ENCODE results near the gene ATP5F1C. TPM values are rescaled to one million over a fixed set of nuclear protein-coding genes. Genes with fewer than 3 reads are reported as not detected.
"Not testable (repeated sequence)": the region's sequence is repeated elsewhere in the genome, so short reads cannot be mapped to it uniquely, and the experiment has no call there.

The ATP5F1C gene
- total and polyA plus RNA-seq, 4 donors: 133 to 262 (median 205) TPM

GRCh38 chr10:7773845-7774801 lies 13.9 kb upstream of the ATP5F1C start (continued):
- TF ChIP-seq CTCF (IDR thresholded peaks at IDR 0.05; ENCODE audit: low read depth, low read length, missing input control): no peak
- peak; percentile 41 for TF ChIP-seq SP1 (IDR thresholded peaks at IDR 0.05)
- TF ChIP-seq GABPA (IDR thresholded peaks at IDR 0.05 in 1 of 2, conservative IDR thresholded peaks at IDR 0.05 in 1 of 2): no peak
- no peak for TF ChIP-seq JUND (IDR thresholded peaks at IDR 0.05)
- TF ChIP-seq NR2F2 (IDR thresholded peaks at IDR 0.05): no peak
- peak; percentile 31 for TF ChIP-seq FOXA1 (IDR thresholded peaks at IDR 0.05)

GRCh38 chr10:7776777-7777176 lies 11.2 kb upstream of the ATP5F1C start:
- Histone ChIP-seq H3K4me1 (ENCODE audit: control insufficient read depth in 4 of 4, insufficient read depth in 4 of 4, low read length in 3 of 4) (peaks cover 0 to 12% (median 8%) of the 10 kb centered on the region in 4 donors), H3K4me3 (ENCODE audit: low read depth in 1 of 3, low read length in 3 of 3) (no peak overlapping the region), H3K27ac (ENCODE audit: low read depth in 1 of 2, low read length in 2 of 2) (no peak overlapping the region), H3K9ac (ENCODE audit: low read depth in 1 of 2, low read length in 2 of 2) (no peak overlapping the region), H3K36me3 (ENCODE audit: control insufficient read depth in 4 of 4, insufficient read depth in 3 of 4, low read depth in 1 of 4, low read length in 3 of 4) (peaks cover 6 to 32% (median 20%) of the 10 kb centered on the region in 4 donors), H3K27me3 (ENCODE audit: control insufficient read depth in 4 of 4, insufficient read depth in 4 of 4, low read length in 3 of 4) (no peaks in the 10 kb centered on the region), H3K9me3 (ENCODE audit: control insufficient read depth in 4 of 4, low read length in 3 of 4) (no peaks in the 10 kb centered on the region)
- no peak for DNase-seq (ENCODE audit: low spot score)
- TF ChIP-seq JUND (IDR thresholded peaks at IDR 0.05): no peak
- TF ChIP-seq GABPA (IDR thresholded peaks at IDR 0.05 in 1 of 2, conservative IDR thresholded peaks at IDR 0.05 in 1 of 2): no peak
- peak; percentile 29 for TF ChIP-seq HNF4A (conservative IDR thresholded peaks at IDR 0.05)
- WGBS: 95% methylated on average over 2 of the region's 2 CpGs

GRCh38 chr10:7782194-7782593 lies 5.8 kb upstream of the ATP5F1C start:
- not testable (repeated sequence) for H3K9ac ChIP-seq (ENCODE audit: low read depth in 1 of 2, low read length in 2 of 2); H3K9me3 ChIP-seq (ENCODE audit: control insufficient read depth in 4 of 4, low read length in 3 of 4); H3K27me3 ChIP-seq (ENCODE audit: control insufficient read depth in 4 of 4, insufficient read depth in 4 of 4, low read length in 3 of 4); H3K27ac ChIP-seq (ENCODE audit: low read depth in 1 of 2, low read length in 2 of 2); DNase-seq (ENCODE audit: low spot score); H3K4me3 ChIP-seq (ENCODE audit: low read depth in 1 of 3, low read length in 3 of 3)
- WGBS: 93% methylated on average over 6 of the region's 6 CpGs
- H3K36me3 ChIP-seq (ENCODE audit: control insufficient read depth in 4 of 4, insufficient read depth in 3 of 4, low read depth in 1 of 4, low read length in 3 of 4): peaks cover 4 to 32% (median 16%) of the 10 kb centered on the region in 4 donors
- peaks cover 9 to 12% (median 10%) of the 10 kb centered on the region in 4 donors for H3K4me1 ChIP-seq (ENCODE audit: control insufficient read depth in 4 of 4, insufficient read depth in 4 of 4, low read length in 3 of 4)

- WGBS: 88% methylated on average over 3 of the region's 3 CpGs
These were observed 1.5 kb upstream of the ATP5F1C start for GRCh38 chr10:7786430-7786829.

More at GRCh38 chr10:7786430-7786829, 1.5 kb upstream of the ATP5F1C start:
- Histone ChIP-seq H3K27me3 (ENCODE audit: control insufficient read depth in 4 of 4, insufficient read depth in 4 of 4, low read length in 3 of 4) (no peaks in the 10 kb centered on the region), H3K4me3 (ENCODE audit: low read depth in 1 of 3, low read length in 3 of 3) (peak overlapping the region in 2 of 3 donors; percentile 78 to 99), H3K4me1 (ENCODE audit: control insufficient read depth in 4 of 4, insufficient read depth in 4 of 4, low read length in 3 of 4) (peaks cover 14 to 32% (median 22%) of the 10 kb centered on the region in 4 donors), H3K27ac (ENCODE audit: low read depth in 1 of 2, low read length in 2 of 2) (no peak overlapping the region), H3K9ac (ENCODE audit: low read depth in 1 of 2, low read length in 2 of 2) (no peak overlapping the region), H3K36me3 (ENCODE audit: control insufficient read depth in 4 of 4, insufficient read depth in 3 of 4, low read depth in 1 of 4, low read length in 3 of 4) (peaks cover 0 to 2% (median 0%) of the 10 kb centered on the region in 4 donors), H3K9me3 (ENCODE audit: control insufficient read depth in 4 of 4, low read length in 3 of 4) (no peaks in the 10 kb centered on the region)
- no peak for DNase-seq (ENCODE audit: low spot score)
- no peak for TF ChIP-seq JUND (IDR thresholded peaks at IDR 0.05)
- no peak for TF ChIP-seq TAF1 (conservative IDR thresholded peaks at IDR 0.05)
- no peak for TF ChIP-seq GABPA (IDR thresholded peaks at IDR 0.05 in 1 of 2, conservative IDR thresholded peaks at IDR 0.05 in 1 of 2)
- no peak for TF ChIP-seq CTCF (IDR thresholded peaks at IDR 0.05; ENCODE audit: low read depth, low read length, missing input control)
- no peak for TF ChIP-seq RXRA (IDR thresholded peaks at IDR 0.05)
- no peak for TF ChIP-seq FOXA2 (IDR thresholded peaks at IDR 0.05)
- TF ChIP-seq YY1 (IDR thresholded peaks at IDR 0.05): no peak
- TF ChIP-seq SP1 (IDR thresholded peaks at IDR 0.05): no peak
- TF ChIP-seq HNF4A (conservative IDR thresholded peaks at IDR 0.05): no peak
- TF ChIP-seq ZBTB33 (IDR thresholded peaks at IDR 0.05): no peak
- TF ChIP-seq MAX (IDR thresholded peaks at IDR 0.05): no peak
- TF ChIP-seq NR2F2 (IDR thresholded peaks at IDR 0.05): no peak

Data from liver (tissue), 9 donors.